C4-2B (cell line): ENCODE measurements around the gene PAQR4.

Source experiments
- H3K27ac ChIP-seq: fragments of 450-650 bp; 2 replicates; pipeline ENCODE4 v1.5.1; 2017
- ZFX ChIP-seq: fragments of 450-650 bp; IDR thresholded peaks from 2 replicates; pipeline ENCODE4 v1.6.1; 2017
- TF ChIP-seq, protein P1 (sequence below): fragments of 450-650 bp; conservative IDR thresholded peaks from 2 replicates; pipeline ENCODE4 v1.5.1; 2017; ENCODE audit warnings: mild to moderate bottlenecking

PAQR4 gene

DNA sequence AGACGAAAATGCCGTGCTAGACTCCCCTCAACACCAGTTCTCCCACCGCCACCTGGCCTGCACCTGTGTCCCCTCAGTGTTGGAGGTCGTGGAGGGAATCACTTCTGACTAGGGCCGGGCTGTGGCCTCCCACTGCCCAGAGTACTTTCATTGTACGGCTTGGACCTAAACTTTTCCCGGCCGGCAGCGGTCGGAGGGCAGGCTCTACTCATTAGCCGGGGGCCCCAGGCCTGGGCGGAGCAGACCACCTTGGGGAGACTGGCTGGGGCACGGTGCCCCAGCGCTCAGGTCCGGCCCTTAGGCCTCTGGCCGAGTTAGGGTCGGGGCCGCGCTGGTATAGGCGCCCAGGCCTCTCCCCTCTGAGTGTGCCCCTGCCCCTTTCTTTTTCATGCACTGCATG, 48.2 kb downstream of the PAQR4 start:
- TF ChIP-seq, protein P1, sequence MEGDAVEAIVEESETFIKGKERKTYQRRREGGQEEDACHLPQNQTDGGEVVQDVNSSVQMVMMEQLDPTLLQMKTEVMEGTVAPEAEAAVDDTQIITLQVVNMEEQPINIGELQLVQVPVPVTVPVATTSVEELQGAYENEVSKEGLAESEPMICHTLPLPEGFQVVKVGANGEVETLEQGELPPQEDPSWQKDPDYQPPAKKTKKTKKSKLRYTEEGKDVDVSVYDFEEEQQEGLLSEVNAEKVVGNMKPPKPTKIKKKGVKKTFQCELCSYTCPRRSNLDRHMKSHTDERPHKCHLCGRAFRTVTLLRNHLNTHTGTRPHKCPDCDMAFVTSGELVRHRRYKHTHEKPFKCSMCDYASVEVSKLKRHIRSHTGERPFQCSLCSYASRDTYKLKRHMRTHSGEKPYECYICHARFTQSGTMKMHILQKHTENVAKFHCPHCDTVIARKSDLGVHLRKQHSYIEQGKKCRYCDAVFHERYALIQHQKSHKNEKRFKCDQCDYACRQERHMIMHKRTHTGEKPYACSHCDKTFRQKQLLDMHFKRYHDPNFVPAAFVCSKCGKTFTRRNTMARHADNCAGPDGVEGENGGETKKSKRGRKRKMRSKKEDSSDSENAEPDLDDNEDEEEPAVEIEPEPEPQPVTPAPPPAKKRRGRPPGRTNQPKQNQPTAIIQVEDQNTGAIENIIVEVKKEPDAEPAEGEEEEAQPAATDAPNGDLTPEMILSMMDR = no peak
- TF ChIP-seq ZFX = no peak
- H3K27ac ChIP-seq = no peak overlapping the region

DNA sequence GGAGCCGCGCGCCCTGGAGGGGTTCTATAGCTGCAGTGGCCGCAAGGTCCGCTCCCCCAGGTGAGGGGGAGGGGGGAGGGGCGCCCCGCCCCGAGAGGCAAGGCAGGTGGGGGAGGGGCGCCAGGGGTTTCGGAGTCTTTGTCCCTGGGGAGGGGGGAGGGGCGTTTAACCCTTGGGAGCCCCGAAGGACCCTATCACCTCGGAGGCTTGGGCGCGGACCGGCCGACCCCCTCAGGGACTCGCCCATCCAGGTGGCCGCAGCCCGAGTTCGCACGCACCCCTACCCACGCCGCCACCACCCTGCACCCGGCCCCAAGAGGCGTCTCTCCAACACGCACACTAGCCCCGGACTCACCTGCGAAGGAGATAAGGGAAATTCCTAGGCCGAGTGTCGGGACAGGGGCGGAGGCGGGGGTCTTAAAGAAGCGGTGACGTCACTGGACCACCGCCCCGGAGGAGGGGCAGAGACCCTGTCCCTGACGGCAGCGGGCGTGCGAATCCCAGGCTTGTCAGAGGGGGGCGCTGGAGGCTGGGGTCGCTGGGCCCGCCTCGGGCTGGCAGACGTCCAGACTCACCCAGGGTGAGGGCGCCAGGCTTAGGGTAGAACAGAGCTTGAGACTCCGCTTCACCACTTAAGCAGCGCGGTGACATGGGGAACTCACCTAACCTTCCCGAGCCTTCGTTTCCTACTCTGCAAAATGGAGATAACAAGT, 48.8 kb downstream of the PAQR4 start, which contains the start of gene CLDN6:
CLDN6 (minus strand) TSS at position 390 of the 713 bp plus-strand sequence. CDS start 2,162 bp downstream, outside the sequence.
- no peak within 1 kb of the TSS for H3K27ac ChIP-seq
- TF ChIP-seq, protein P1 = no peak; the same call in 1 of the 2 replicates
- TF ChIP-seq ZFX = no peak

DNA sequence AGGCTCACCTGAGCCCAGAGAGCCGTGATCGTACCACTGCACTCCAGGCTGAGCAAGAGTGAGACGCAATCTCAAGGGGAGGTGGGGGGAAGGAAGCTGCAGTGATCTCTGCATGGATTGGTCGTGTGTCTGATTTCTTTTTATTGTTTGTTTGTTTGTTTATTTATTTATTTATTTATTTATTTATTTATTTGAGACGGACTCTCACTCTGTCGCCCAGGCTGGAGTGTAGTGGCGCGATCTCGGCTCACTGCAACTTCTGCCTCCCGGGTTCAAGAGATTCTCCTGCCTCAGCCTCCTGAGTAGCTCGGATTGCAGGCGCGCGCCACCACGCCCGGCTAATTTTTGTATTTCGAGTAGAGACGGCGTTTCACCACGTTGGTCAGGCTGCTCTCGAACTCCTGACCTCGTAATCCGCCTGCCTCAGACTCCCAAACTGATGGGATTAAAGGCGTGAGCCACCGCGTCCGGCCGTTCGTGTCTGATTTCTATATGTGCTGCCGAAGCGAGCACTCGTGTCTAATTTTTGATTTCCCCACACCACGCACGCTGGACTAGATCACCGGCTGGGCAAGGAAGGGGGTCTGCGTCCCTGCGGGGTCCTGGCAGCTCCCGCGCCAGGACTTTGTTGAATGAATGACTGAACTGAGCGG, 50.6 kb downstream of the PAQR4 start:
- TF ChIP-seq, protein P1 = no peak
- TF ChIP-seq ZFX = no peak
- peak overlapping the region; percentile 69 for H3K27ac ChIP-seq

DNA sequence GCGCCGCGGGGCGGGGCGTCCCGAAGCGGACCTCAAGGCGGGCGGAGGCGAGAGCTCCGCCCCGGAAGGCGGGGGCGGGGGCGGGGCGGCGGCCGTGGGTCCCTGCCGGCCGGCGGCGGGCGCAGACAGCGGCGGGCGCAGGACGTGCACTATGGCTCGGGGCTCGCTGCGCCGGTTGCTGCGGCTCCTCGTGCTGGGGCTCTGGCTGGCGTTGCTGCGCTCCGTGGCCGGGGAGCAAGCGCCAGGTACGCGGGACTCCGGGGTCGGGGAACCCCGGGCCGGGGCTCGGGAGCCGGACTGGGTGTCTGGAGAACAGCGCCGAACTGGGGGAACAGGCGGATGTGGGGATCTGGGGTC, 51.1 kb downstream of the PAQR4 start, which contains the start of gene TNFRSF12A:
TNFRSF12A (plus strand) TSS at position 122 of the 357 bp plus-strand sequence; CDS start at position 152, 30 bp downstream.
- TF ChIP-seq, protein P1 = no peak; the same call in 1 of the 2 replicates
- TF ChIP-seq ZFX = no peak
- H3K27ac ChIP-seq = peak within 1 kb of the TSS; percentile 69

DNA sequence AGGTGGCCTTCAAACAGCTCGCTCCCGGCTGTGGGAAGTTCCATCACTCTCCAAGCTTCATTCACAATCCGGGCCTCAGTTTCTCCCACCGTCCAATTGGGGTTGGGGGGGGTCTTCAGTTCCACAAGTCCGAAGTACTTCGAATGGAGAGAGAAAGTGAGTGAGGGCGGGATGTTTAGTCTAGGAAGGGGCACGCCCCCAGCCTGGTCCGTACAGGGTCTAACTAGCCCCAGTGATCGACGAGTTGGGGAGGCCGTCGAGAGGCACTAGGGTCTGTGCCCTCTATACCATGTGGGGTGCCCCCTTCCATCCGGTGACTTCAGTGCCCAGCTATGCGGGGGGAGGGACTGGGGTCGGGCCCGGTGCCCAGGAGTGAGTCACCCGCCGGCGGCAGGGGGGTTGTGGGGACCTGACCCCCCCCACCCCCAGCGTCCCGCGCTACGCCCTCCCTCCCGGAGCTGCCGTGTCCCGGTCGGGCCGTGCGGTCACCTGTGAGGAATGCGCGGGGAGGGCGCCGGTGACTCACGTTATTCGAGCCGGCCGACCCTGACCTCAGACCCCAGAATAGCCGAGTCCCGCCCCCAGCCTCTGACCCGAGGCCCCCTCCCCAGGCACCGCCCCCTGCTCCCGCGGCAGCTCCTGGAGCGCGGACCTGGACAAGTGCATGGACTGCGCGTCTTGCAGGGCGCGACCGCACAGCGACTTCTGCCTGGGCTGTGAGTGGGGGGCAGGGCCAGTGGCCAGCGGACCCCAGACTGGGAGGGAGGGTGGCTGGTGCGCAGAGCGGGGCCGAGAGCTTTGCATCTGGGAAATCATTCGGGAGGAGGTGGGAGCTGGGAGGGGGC, 51.7 kb downstream of the PAQR4 start:
- TF ChIP-seq, protein P1 = no peak
- TF ChIP-seq ZFX = no peak
- H3K27ac ChIP-seq = peak overlapping the region; percentile 69

DNA sequence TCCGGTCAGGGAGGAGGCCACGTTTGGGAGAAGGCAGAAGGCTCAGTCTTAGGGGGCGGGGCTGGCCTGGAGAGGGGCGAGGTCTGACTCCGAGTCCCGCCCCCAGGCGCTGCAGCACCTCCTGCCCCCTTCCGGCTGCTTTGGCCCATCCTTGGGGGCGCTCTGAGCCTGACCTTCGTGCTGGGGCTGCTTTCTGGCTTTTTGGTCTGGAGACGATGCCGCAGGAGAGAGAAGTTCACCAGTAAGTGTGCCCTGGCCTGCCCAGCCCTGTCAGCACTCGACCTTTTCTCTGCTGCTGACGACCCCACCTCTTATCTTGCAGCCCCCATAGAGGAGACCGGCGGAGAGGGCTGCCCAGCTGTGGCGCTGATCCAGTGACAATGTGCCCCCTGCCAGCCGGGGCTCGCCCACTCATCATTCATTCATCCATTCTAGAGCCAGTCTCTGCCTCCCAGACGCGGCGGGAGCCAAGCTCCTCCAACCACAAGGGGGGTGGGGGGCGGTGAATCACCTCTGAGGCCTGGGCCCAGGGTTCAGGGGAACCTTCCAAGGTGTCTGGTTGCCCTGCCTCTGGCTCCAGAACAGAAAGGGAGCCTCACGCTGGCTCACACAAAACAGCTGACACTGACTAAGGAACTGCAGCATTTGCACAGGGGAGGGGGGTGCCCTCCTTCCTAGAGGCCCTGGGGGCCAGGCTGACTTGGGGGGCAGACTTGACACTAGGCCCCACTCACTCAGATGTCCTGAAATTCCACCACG, 52.5 kb downstream of the PAQR4 start:
- H3K27ac ChIP-seq = peak overlapping the region; percentile 69

More for the DNA sequence above, 52.5 kb downstream of the PAQR4 start:
- TF ChIP-seq, protein P1 = peak; percentile 57
- TF ChIP-seq ZFX = no peak
